ENCODE data around the gene BARHL2.

The BARHL2 gene

GRCh38 chr1:90716552-90717355 is at the start of gene BARHL2:
TSS of gene BARHL2 (minus strand) at chr1:90717302. CDS start at chr1:90717195, 107 bp downstream.
- no peak for DNase-seq (ENCODE audit: low read depth, low spot score)

GRCh38 chr1:90763930-90764329 is 46.8 kb upstream of the BARHL2 start:
- DNase-seq (ENCODE audit: low read depth, low spot score): no peak

GRCh38 chr1:90763506-90763905 is 46.4 kb upstream of the BARHL2 start:
- DNase-seq (ENCODE audit: low read depth, low spot score): no peak

DNA sequence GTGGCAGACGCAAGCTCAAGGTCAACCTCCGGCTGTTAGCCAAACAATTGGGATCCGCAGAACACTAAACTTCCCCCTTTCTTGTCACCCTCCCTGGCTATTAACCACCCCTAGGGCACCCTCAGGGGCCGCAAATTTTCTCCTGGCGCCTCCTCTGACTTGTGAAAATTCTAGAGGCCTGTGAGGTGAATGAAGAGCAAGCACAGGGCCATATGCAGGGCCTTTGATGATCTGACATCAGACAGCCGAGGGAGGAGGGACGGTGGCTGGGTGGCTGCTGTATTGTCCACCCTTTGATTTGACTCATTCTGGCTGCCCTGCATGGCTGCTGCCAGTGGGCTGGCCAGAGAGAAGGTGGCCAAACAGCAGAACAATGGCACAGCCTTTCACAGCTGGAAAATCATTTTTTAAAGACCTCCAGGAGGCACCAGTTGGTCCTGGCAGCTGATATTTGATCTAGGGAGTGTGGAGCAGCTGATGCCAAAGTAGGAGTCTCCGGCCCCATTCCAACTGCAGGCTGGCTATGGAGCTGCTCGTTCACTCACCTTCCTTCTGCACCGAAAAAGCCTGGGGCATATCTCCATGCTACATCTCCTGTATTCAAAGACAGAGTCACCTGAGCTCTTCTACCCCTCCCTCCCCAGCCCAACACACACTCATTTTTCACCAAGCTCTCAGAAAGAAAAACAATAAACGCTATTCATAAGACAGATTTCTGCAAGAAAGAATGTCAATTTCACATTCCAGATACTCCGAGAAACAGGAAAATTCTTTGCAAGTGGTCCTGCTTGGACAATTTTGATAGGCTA is 44.9 kb upstream of the BARHL2 start:
- no peak for DNase-seq (ENCODE audit: low read depth, low spot score)

- DNase-seq (ENCODE audit: low read depth, low spot score): no peak
Observed at GRCh38 chr1:90761156-90761555, 44.1 kb upstream of the BARHL2 start.

- no peak for DNase-seq (ENCODE audit: low read depth, low spot score)
Observed at GRCh38 chr1:90753556-90753955, 36.5 kb upstream of the BARHL2 start.

DNA sequence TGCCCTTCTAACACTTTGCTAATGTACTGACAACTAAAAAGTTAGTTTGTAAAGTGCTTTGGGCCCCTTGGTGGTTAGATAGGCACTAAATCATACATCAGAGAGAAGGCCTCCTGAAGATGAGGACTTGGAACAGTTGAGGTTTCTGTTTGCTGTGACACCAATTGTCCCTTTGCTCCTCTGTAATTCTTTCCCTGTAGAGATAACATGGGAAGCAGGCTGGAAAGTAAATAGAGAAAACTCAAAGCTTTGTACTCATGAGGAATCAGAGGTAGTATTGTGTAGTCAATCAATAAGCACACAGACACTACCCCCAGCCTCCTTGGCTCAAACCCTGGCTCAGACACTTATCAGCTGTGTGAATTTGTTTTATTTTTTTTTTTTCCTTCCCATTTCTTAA is 31.6 kb upstream of the BARHL2 start:
- DNase-seq (ENCODE audit: low read depth, low spot score): no peak

DNA sequence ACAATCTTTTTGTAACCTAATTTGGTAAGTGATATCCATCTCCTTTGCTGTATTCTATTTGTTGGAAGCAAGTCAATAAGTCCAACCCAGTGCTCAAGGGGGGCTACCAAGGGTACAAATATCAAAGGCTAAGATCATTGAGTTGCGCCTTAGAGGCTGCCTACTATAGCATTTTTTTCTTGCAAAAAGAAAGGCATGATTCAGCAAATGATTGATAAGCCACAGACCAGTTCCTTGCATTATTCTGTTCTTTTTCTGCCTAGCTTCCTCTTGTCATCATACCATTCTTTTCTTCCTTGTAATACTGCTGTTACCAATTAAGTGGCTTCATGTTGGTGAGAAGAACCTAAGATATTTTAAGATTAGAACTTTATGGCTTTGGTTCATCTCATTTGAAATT is 29.8 kb upstream of the BARHL2 start:
- no peak for DNase-seq (ENCODE audit: low read depth, low spot score)

GRCh38 chr1:90745972-90746371 is 28.9 kb upstream of the BARHL2 start:
- DNase-seq (ENCODE audit: low read depth, low spot score): no peak

DNA sequence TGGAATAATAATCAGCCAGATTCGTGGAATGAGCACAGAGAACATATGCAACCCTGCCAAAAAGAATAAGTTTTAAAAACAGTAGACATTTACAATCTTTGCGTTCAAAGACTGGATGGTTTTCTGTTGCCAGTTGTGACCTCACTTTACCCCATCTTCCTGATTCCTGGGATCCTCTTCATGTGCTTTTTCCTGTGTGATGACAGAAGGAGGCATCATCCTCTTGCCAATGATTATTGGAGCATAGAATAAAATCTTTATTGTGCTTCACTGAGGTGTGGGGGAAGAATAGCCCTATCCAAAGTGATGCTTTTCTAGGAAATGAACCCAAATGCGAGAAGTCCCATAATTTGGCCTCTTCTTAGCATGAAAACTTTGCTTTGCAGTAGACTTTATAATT is 15.0 kb upstream of the BARHL2 start:
- no peak for DNase-seq (ENCODE audit: low read depth, low spot score)

DNA sequence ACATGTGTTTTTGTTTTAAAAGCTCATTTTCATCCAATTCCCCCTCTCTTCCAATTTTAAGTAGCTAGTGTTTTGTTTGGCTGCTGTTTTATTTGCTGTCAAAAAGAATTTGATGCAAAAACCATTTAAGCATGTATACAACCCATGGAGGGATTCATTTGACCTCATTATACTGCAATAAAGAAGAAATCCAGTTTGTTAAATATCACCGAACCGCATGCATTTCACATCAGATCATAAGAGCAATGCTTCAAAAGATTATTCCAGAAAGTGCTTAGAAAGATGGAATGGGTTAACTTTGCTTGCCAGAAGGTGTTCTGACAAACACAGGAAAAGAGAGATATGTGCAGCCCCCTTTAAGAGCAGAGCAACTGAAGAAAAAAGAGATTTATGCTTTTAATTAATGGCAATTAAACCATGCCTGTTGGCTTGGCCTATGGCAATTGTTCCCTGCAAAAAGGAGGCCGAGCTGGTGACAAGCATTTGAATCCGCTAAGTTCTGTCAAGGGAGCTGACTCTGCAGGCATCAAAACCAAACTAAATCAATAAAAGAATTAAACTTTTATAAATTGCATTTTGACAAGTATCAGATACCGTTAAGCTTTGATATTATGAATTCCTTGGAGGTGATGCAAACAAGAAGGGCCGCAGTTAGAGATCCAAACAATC is 14.4 kb upstream of the BARHL2 start:
- no peak for DNase-seq (ENCODE audit: low read depth, low spot score)

GRCh38 chr1:90730243-90731022 is 13.3 kb upstream of the BARHL2 start:
- DNase-seq (ENCODE audit: low read depth, low spot score): no peak

DNA sequence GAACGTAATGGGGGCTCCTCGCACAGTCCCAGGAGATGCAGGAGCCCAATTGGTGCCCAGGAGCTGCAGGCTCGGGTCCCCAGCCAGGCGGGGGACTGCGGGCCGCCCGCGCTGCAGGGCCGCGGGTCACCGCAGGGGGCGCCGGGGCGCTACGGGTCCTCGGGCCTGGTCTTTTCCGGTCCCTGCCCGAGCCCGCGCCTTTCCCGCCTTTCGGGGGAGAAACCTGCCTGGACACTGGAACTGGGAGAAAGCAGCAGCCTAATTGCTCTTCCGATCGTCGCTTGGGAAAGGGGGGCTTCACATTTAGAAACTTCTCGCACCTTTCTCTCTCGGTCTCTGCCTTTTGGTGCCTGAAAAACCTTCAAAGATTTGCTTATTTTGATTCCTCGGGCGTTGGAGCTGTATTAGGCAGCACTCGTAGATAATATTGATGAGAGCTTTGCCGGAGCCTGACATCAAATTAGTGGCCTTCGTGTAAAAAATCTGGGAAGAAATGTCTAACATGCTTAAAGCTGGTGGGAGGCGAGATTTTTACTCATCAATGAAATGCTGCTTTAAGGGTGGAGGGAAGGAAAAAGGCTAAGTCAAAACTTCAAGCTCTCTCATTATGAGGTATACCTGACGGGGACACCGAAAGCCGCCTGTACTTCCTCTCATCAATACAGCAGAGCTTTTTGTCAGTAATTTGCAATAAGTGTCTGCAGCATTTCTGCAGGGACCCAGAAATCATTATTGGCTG is 12.6 kb upstream of the BARHL2 start:
- DNase-seq (ENCODE audit: low read depth, low spot score): no peak

- no peak for DNase-seq (ENCODE audit: low read depth, low spot score)
Observed at GRCh38 chr1:90728502-90729287, 11.6 kb upstream of the BARHL2 start.

- DNase-seq (ENCODE audit: low read depth, low spot score): no peak
Observed at GRCh38 chr1:90727917-90728501, 10.9 kb upstream of the BARHL2 start.

- DNase-seq (ENCODE audit: low read depth, low spot score): no peak
Observed at GRCh38 chr1:90726986-90727480, 9.9 kb upstream of the BARHL2 start.

DNA sequence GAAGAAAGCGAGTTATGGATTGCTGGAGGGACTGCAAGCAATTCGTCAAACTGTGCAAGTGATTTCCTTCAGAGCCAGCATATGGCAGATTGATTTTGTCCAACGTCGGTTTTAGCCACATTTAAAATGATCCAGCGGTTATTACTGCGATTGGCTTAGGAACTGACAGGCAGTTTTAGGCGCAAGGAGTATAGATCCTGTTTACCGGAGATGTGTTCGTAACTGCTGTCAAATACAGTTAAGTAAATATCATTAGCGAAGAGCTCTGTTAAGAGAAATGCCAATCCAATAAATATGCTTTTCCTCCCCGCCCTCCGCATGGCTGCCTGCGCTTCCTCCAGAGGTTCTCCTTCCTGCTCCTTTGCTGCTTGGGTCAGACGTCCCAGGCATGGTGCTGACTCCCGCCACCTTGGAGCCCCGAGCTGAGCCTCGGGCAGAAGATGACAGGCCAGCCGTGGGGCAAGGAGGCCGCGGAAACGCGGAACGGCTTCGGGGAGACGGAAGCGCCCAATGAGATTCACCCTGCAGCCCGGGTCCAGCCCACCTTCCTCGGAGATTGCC is 9.4 kb upstream of the BARHL2 start:
- DNase-seq (ENCODE audit: low read depth, low spot score): no peak

DNA sequence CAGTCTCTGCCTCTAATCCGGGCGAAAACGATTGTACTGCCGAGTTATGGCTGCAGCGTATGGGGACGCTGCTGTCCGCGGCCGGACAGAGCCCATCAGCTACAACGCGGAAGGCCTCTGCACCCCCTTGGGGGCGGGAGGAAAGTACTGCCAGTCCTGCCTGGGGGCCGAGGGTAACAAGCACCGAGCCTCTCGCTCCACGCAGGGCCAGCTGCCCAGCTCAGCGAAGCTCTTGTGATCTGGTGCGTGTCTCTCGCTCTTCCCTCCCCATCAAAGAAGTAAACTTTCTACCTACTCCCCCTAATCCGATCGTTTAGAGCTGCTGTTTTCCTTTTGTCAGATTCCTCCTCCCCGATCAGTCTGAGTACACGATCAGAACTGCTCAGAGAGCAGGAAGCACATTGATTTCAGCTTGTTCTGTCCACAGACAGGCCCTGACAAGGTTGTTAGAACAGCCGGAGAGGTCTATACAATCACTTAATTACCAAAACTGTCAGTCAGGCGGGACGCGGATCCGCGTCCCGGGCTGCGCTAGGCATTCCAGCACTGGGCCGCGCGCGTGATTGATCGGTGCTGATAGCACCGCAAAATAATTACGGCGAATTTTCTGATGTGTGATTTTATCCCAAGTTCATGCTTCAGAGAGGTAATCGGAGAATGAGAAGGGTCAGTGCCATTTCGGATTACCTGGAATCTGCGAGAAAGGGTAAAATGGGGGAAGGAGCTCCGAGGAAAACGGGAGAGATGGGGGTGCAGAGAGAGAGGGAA is 8.7 kb upstream of the BARHL2 start:
- no peak for DNase-seq (ENCODE audit: low read depth, low spot score)

All from brain pericyte (primary cell).